Breast epithelium (tissue), 4 donors: ENCODE data around the gene CD151. TPM values are rescaled to one million over a fixed set of nuclear protein-coding genes. Genes with fewer than 3 reads are reported as not detected.
A peak's percentile ranks its signal among the peaks of the same experiment; 100 is the strongest.

Source experiments
- DNase-seq, 2 donors: peaks; one replicate each; pipeline ENCODE4 v3.0.0-alpha.2; 2019; ENCODE audit warnings: low spot score in 2 of 2
- H3K27ac ChIP-seq, 2 donors: fragments of 200-600 bp; sonication (generic) in 1 of 2; one replicate each; pipeline ENCODE4 v1.5.1; 2016 to 2019; ENCODE audit warnings: mild to moderate bottlenecking in 1 of 2
- H3K27me3 ChIP-seq, 2 donors: fragments of 200-600 bp; sonication (generic) in 1 of 2; one replicate each; pipeline versions ENCODE4 v1.5.1 to v1.6.0; 2017 to 2019; ENCODE audit warnings: control low read depth in 1 of 2, mild to moderate bottlenecking in 1 of 2
- H3K36me3 ChIP-seq: fragments of 200-600 bp; one replicate; pipeline ENCODE4 v1.5.1; 2019
- H3K4me1 ChIP-seq, 2 donors: fragments of 200-600 bp; sonication (generic); one replicate each; pipeline ENCODE4 v1.5.1; 2016 to 2019; ENCODE audit warnings: control low read depth in 1 of 2
- H3K4me3 ChIP-seq, 3 donors: fragments of 200-600 bp; sonication (generic); 1 replicate in 2 of 3; 2 replicates in 1 of 3; pipeline ENCODE4 v1.5.1; 2016 to 2019; ENCODE audit warnings: mild to moderate bottlenecking in 3 of 3, moderate library complexity in 2 of 3
- H3K9me3 ChIP-seq, 2 donors: fragments of 200-600 bp; sonication (generic) in 1 of 2; one replicate each; pipeline ENCODE4 v1.5.1; 2016 to 2019; ENCODE audit warnings: control low read depth in 1 of 2
- POLR2A ChIP-seq: fragments of 450-650 bp; IDR thresholded peaks from one replicate; pipeline ENCODE4 v1.6.1; 2016; ENCODE audit warnings: antibody characterized with exemption, mild to moderate bottlenecking, moderate library complexity
- POLR2AphosphoS5 ChIP-seq, 3 donors: sonication (generic); formaldehyde crosslinking; IDR thresholded peaks; one replicate each; pipeline ENCODE4 v1.6.1; 2017; ENCODE audit warnings: antibody characterized with exemption in 3 of 3
- intact Hi-C: fragments of 100-400 bp; cut with DNase I; formaldehyde crosslinking; loops from one replicate; pipeline ENCODE4 v1.15.1; 2023; ENCODE audit warnings: low total_unique reads
- total RNA-seq, 3 donors: library from RNA; depleted of rRNA; stranded (reverse); fragments of >200 nt; gene quantifications; one replicate each; pipeline ENCODE4 v1.1.0, GENCODE V29; 2016
- TF ChIP-seq, protein P1 (sequence below), 3 donors: fragments of 450-650 bp; IDR thresholded peaks; one replicate each; pipeline ENCODE4 v1.5.1; 2016 to 2017; ENCODE audit warnings: antibody characterized with exemption in 3 of 3, mild to moderate bottlenecking in 3 of 3, moderate library complexity in 3 of 3

Gene CD151
- total RNA-seq, 3 donors from 2014 or later, result 209 to 847 (median 343) TPM

DNA sequence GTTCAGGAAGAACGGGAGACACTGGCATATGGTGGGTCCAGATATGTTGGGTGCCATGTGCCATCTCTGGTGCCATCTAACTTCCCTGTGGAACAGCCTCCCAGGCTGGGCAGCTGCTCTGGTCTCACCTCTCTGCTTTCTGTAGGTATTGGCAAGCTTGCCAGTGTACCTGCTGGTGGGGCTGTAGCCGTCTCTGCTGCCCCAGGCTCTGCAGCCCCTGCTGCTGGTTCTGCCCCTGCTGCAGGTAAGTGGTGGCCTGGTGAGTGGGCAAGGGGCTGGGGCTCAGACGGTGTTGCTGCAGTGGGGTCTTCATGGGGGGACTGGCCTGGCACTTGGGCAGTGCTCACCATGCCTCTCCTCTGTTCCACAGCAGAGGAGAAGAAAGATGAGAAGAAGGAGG, 20.4 kb upstream of the CD151 start:
- Histone ChIP-seq H3K27ac (peak overlapping the region in 1 of 2 donors; percentile 56), H3K4me3 (peak overlapping the region in 1 of 3 donors; percentile 21), H3K36me3 (no peaks in the 10 kb centered on the region), H3K9me3 (no peaks in the 10 kb centered on the region), H3K27me3 (no peaks in the 10 kb centered on the region), H3K4me1 (peaks cover 0 to 11% of the 10 kb centered on the region in 2 donors)
- intact Hi-C loops, result no loop called here
- TF ChIP-seq POLR2AphosphoS5 (IDR thresholded peaks at IDR 0.05) (no peak), POLR2A (no peak)
- TF ChIP-seq, protein P1, sequence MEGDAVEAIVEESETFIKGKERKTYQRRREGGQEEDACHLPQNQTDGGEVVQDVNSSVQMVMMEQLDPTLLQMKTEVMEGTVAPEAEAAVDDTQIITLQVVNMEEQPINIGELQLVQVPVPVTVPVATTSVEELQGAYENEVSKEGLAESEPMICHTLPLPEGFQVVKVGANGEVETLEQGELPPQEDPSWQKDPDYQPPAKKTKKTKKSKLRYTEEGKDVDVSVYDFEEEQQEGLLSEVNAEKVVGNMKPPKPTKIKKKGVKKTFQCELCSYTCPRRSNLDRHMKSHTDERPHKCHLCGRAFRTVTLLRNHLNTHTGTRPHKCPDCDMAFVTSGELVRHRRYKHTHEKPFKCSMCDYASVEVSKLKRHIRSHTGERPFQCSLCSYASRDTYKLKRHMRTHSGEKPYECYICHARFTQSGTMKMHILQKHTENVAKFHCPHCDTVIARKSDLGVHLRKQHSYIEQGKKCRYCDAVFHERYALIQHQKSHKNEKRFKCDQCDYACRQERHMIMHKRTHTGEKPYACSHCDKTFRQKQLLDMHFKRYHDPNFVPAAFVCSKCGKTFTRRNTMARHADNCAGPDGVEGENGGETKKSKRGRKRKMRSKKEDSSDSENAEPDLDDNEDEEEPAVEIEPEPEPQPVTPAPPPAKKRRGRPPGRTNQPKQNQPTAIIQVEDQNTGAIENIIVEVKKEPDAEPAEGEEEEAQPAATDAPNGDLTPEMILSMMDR (IDR thresholded peaks at IDR 0.05), result no peak
- no peak for DNase-seq

DNA sequence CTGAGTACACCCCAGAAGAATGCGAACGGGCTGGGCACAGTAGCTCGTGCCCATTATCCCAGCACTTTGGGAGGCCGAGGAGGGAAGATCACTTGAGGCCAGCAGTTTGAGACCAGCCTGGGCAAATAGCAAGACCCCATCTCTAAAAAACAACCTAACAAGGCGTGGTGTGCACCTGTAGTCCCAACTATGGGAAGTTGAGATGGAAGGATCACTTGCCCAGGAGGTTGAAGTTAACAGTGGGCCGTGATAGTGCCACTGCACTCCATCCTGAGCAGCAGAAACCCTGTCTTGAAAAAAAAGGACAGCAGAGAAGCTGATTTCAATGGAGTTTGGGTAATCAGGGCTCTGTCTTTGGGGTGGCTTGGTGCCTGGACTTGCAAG, 19.7 kb upstream of the CD151 start:
- Histone ChIP-seq H3K27ac (no peak overlapping the region), H3K9me3 (no peaks in the 10 kb centered on the region), H3K36me3 (no peaks in the 10 kb centered on the region), H3K4me3 (no peak overlapping the region), H3K27me3 (no peaks in the 10 kb centered on the region), H3K4me1 (peaks cover 0 to 11% of the 10 kb centered on the region in 2 donors)
- intact Hi-C loops, result no loop called here
- no peak for DNase-seq
- TF ChIP-seq POLR2AphosphoS5 (IDR thresholded peaks at IDR 0.05) (no peak), POLR2A (no peak)
- TF ChIP-seq, protein P1 (IDR thresholded peaks at IDR 0.05), result no peak

DNA sequence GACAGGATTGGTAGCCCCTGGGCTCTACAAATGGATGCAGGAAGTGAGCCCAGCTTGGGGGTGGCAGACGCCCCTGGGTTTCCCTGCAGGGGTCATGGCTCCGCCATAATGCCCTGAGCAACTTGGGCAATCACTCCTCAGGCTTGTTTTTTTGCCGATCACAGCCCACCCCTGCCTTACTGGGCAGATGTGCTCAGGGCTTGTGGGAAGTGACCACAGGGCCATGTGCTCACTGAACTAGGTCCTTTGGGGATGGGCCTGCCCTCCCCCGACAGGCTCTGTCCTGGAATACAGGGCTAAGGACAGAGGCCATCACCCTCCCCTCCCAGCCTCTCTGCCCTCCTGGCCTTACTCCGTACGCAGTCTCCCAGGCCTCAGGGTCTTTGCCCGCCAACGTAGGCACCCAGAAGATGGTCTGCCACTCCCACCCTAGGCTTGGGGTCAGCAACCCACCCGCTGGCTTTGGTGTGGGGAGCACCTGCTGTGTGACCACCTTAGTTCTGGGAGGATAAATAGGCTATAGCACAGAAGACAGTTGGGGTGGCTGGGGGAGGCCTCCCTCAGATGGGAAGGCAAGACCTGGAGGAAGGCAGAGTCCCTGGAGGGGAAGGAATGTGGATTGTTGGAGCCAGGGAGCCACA, 19.2 kb upstream of the CD151 start:
- TF ChIP-seq POLR2AphosphoS5 (IDR thresholded peaks at IDR 0.05) (no peak), POLR2A (no peak)
- TF ChIP-seq, protein P1 (IDR thresholded peaks at IDR 0.05), result no peak
- Histone ChIP-seq H3K27me3 (no peaks in the 10 kb centered on the region), H3K9me3 (no peaks in the 10 kb centered on the region), H3K36me3 (no peaks in the 10 kb centered on the region), H3K4me3 (no peak overlapping the region), H3K4me1 (peaks cover 3 to 11% of the 10 kb centered on the region in 2 donors), H3K27ac (peak overlapping the region in 1 of 2 donors; percentile 34)
- DNase-seq, result no peak
- intact Hi-C loops, result no loop called here

DNA sequence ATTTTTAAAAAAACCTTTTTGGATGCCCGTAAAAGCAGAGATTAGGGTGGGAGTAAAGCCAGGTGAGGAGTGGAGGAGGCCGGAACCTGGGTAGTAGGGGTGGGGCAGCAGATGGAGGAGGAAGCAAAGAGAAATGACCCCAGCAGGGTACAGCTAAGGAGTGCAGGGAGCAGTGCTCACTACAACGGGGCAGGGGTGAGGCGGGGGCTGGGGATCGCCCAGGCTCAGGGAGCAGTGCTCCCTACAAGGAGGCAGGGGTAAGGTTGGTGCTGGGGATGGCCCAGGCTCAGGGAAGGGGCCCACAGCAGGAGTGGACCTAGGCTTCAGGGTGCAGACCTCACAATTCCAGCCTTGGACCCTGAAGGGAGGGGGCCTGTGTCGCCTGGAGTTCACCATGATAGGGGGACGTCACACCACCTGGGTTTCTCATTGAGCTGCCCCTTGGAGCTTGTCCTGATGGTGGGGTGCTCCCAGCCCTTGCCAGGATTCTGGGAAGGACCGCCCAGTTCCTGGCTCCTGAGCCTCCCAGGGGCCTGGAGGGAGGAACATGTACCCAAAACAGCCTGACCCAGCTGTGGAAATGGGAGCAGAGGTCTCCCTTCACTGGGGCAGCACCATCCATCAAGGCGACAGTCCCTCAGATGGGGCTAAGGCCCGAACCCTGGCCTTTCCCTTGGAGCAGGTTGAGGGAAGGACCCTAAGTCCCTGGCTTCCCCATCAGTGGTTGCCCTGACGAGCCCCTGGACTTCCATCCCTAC, 16.9 kb upstream of the CD151 start:
- Histone ChIP-seq H3K27me3 (no peaks in the 10 kb centered on the region), H3K4me1 (peaks cover 6 to 14% of the 10 kb centered on the region in 2 donors), H3K9me3 (no peaks in the 10 kb centered on the region), H3K27ac (peak overlapping the region in 1 of 2 donors; percentile 16), H3K4me3 (no peak overlapping the region), H3K36me3 (no peaks in the 10 kb centered on the region)
- no peak for DNase-seq
- TF ChIP-seq, protein P1 (IDR thresholded peaks at IDR 0.05), result no peak
- TF ChIP-seq POLR2A (no peak), POLR2AphosphoS5 (IDR thresholded peaks at IDR 0.05) (no peak)
- intact Hi-C loops, result no loop called here

DNA sequence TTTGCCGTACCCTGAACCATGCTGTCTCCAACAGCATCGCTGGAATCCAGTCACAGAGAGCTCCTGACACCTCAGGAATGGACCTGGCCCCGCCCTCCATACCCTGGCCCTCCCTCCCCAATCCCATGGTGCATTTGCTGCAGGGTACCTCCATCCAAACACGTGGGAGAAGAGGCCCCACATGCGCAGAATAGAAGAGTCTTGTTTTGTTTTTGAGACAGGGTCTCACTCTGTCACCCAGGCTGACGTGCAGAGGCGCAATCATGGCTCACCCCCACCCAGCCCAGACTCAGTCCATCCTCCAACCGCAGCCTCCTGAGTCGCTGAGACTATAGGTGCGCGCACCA, 16.3 kb upstream of the CD151 start:
- H3K27me3 ChIP-seq, result no peaks in the 10 kb centered on the region
- TF ChIP-seq POLR2AphosphoS5 (IDR thresholded peaks at IDR 0.05) (no peak), POLR2A (no peak)
- TF ChIP-seq, protein P1 (IDR thresholded peaks at IDR 0.05), result no peak
- DNase-seq, result no peak
- H3K9me3 ChIP-seq, result no peaks in the 10 kb centered on the region
- H3K4me3 ChIP-seq, result no peak overlapping the region
- H3K27ac ChIP-seq, result peak overlapping the region in 1 of 2 donors; percentile 16
- intact Hi-C loops, result no loop called here
- H3K4me1 ChIP-seq, result peaks cover 12 to 14% of the 10 kb centered on the region in 2 donors
- no peaks in the 10 kb centered on the region for H3K36me3 ChIP-seq
